Thyroid gland (tissue), 4 donors: ENCODE data around the gene TRIM52.

Experiments
- CTCF ChIP-seq, 6 experiments: fragments of 200-600 bp in 3 of 6; fragments of 450-650 bp in 3 of 6; sonication (generic) in 3 of 6; IDR thresholded peaks; one replicate each; pipeline ENCODE4 v1.5.1; 2016 to 2019; ENCODE audit warnings: antibody characterized with exemption in 6 of 6, mild to moderate bottlenecking in 2 of 6, inconsistent platforms in 1 of 6, moderate library complexity in 1 of 6
- POLR2A ChIP-seq, 2 donors: fragments of 450-650 bp; IDR thresholded peaks; one replicate each; pipeline ENCODE4 v1.6.1; 2017; ENCODE audit warnings: antibody characterized with exemption in 2 of 2, mild to moderate bottlenecking in 2 of 2, moderate library complexity in 1 of 2

GRCh38 chr5:181248277-181248676 lies 12.7 kb downstream of the TRIM52 start:
- TF ChIP-seq CTCF (IDR thresholded peaks at IDR 0.05) (no peak), POLR2A (IDR thresholded peaks at IDR 0.05) (peak in 1 of 2 donors; percentile 12)
